ES-I3 (cell line): ENCODE results near the gene HINT3.
"Not testable (repeated sequence)": the region's sequence is repeated elsewhere in the genome, so short reads cannot be mapped to it uniquely, and the experiment has no call there.

Source experiments
- H3K36me3 ChIP-seq: 2 replicates; pipeline ENCODE4 v1.6.1; 2013; ENCODE audit warnings: mild to moderate bottlenecking, low read length, control low read depth, moderate library complexity; ENCODE audit not compliant: insufficient read depth
- H3K4me1 ChIP-seq: 2 replicates; pipeline ENCODE4 v1.6.1; 2013; ENCODE audit warnings: mild to moderate bottlenecking, control low read depth, low read length; ENCODE audit not compliant: insufficient read depth
- H3K9ac ChIP-seq: 2 replicates; pipeline ENCODE4 v1.6.1; 2013; ENCODE audit warnings: low read depth, mild to moderate bottlenecking, low read length, moderate library complexity
- H3K9me3 ChIP-seq: 2 replicates; pipeline ENCODE4 v1.6.1; 2013; ENCODE audit warnings: mild to moderate bottlenecking, low read length, moderate library complexity; ENCODE audit not compliant: control insufficient read depth, insufficient read depth

Gene HINT3

GRCh38 chr6:125926711-125927110, 29.9 kb upstream of the HINT3 start:
- Histone ChIP-seq H3K36me3 (peaks cover 2% of the 10 kb centered on the region; the same call in 1 of the 2 replicates), H3K4me1 (no peaks in the 10 kb centered on the region), H3K9ac (no peak overlapping the region), H3K9me3 (no peaks in the 10 kb centered on the region)

- H3K9me3 ChIP-seq: no peaks in the 10 kb centered on the region
- no peak overlapping the region for H3K9ac ChIP-seq
- no peaks in the 10 kb centered on the region for H3K4me1 ChIP-seq
- peaks cover 2% of the 10 kb centered on the region; the same call in 1 of the 2 replicates for H3K36me3 ChIP-seq
Observed at GRCh38 chr6:125927761-125928160, 28.8 kb upstream of the HINT3 start.

DNA sequence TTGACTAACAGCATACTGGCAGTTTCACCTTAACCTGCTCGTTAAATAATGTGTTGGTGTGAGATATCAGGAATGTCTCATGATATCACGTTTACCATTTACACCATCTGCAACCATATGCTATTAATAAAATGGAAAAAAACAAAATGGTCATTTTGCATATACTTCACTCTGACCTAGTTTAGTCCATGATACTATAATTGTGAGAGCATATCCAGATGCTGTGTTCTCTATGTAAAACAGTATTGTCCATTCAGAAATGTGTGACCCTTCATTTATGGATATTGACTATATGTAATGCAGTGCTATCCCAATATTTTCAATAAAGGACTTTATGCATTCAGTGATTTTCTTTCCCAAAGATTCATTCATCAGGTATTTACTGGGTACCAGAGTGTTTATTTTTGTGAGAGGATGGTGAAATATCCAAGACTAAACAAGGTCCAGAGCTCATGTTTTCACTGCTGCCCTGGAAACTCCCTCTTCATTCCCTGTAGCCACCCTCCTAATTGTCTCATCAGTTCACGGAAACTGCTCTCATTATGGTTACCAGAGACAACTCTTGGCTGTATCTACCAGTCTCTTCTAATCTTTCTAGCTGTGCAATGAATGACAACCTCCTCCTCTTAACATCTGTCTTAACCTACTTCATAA, 25.7 kb upstream of the HINT3 start:
- H3K4me1 ChIP-seq: no peaks in the 10 kb centered on the region
- no peak overlapping the region for H3K9ac ChIP-seq
- no peaks in the 10 kb centered on the region for H3K9me3 ChIP-seq
- no peaks in the 10 kb centered on the region for H3K36me3 ChIP-seq

- Histone ChIP-seq H3K9ac (no peak overlapping the region), H3K9me3 (no peaks in the 10 kb centered on the region), H3K4me1 (no peaks in the 10 kb centered on the region), H3K36me3 (no peaks in the 10 kb centered on the region)
Observed at GRCh38 chr6:125931733-125932450, 24.7 kb upstream of the HINT3 start.

DNA sequence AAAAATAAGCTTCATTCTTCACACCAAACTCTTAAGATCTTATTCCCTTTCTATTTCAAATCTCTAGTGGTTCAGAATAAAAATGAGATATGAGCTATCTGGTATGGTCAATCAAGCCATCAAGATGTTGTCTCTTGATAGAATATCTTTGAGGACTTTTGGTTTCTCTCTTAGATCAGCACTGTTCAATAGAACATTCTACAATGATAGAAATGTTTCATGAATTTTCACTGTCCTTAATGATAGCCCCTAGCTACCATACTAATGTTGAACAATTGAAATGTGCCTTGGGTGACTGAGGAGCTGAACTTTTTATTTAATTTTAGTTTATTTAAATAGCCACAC, 24.1 kb upstream of the HINT3 start:
- Histone ChIP-seq H3K4me1 (no peaks in the 10 kb centered on the region), H3K9ac (no peak overlapping the region), H3K36me3 (no peaks in the 10 kb centered on the region), H3K9me3 (no peaks in the 10 kb centered on the region)

DNA sequence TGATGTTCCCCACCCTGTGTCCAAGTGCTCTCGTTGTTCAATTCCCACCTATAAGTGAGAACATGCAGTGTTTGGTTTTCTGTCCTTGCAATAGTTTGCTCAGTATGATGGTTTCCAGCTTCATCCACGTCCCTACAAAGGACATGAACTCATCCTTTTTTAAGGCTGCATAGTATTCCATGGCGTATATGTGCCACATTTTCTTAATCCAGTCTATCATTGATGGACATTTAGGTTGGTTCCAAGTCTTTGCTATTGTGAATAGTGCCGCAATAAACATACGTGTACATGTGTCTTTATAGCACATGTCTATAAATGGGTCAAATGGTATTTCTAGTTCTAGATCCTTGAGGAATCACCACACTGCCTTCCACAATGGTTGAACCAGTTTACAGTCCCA, 21.1 kb upstream of the HINT3 start:
- not testable (repeated sequence) for H3K9me3 ChIP-seq, H3K9ac ChIP-seq, H3K36me3 ChIP-seq, H3K4me1 ChIP-seq

GRCh38 chr6:125939026-125939425, 17.5 kb upstream of the HINT3 start:
- Histone ChIP-seq H3K9me3 (no peaks in the 10 kb centered on the region), H3K9ac (no peak overlapping the region), H3K4me1 (no peaks in the 10 kb centered on the region), H3K36me3 (no peaks in the 10 kb centered on the region)

DNA sequence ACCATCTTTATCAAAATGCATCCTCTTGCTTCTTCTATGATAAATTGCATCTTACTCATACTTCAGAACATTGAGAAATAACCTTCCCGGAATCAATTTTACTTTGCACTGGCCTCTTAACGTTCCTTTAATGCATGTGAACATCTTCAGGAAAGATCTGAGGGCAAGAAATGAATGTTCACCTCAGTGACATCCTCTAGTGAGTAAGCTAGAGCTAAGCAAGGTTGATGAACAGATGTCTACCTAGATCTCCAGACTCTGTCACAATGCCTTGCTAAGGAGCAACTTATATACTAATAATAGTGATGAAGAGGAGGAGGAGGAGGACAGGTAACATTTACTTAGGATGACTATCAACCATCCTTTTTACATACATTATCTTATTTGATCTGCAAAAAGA, 16.8 kb upstream of the HINT3 start:
- no peaks in the 10 kb centered on the region for H3K4me1 ChIP-seq

GRCh38 chr6:125940247-125941041, 16.1 kb upstream of the HINT3 start:
- Histone ChIP-seq H3K36me3 (no peaks in the 10 kb centered on the region), H3K4me1 (no peaks in the 10 kb centered on the region), H3K9ac (no peak overlapping the region), H3K9me3 (no peaks in the 10 kb centered on the region)

More for the DNA sequence above, 16.8 kb upstream of the HINT3 start:
- Histone ChIP-seq H3K36me3 (no peaks in the 10 kb centered on the region), H3K9ac (no peak overlapping the region), H3K9me3 (no peaks in the 10 kb centered on the region)

DNA sequence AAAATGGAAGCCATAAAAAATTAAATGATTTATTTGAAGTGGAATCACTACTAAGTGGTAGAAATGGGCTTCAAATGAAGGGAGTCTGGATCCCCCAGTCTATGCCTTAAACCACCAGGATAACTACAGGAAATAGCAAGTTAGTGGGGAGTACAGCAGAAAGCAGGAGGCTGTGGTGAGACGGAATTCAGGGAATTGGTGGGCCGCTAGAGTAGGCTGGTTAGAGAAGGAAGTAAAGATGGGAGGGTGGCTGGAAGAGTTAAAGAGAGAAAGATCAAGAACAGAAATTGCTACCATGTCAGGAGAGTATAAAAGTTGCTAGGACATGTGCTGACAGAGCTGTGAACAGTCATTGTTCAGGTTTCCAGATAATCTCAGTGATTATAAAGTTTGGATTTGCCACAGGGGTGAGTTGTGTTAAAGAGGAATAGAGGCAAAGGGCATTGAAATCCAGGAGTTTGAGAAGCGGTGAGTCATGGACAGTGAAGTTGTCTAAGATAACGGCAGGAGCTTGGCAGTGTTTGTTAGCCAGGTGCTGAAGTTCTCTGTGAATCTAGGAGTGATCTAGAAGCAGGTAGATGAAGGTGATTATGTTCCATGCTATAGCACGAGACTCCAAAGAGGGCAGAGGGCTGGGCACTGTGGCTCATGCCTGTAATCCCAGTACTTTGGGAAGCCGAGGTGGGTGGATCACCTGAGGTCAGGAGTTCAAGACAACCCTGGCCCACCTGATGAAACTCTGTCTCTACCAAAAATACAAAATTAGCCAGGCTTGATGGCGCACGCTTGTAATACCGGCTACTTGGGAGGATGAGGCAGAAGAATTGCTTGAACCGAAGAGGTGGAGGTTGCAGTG, 13.7 kb upstream of the HINT3 start:
- Histone ChIP-seq H3K4me1 (no peaks in the 10 kb centered on the region), H3K9ac (no peak overlapping the region), H3K9me3 (no peaks in the 10 kb centered on the region), H3K36me3 (no peaks in the 10 kb centered on the region)

- Histone ChIP-seq H3K9me3 (no peaks in the 10 kb centered on the region), H3K4me1 (no peaks in the 10 kb centered on the region), H3K36me3 (no peaks in the 10 kb centered on the region), H3K9ac (no peak overlapping the region)
Observed at GRCh38 chr6:125943528-125944433, 12.8 kb upstream of the HINT3 start.

GRCh38 chr6:125944434-125944816, 12.1 kb upstream of the HINT3 start:
- H3K36me3 ChIP-seq: no peaks in the 10 kb centered on the region
- H3K9ac ChIP-seq: no peak overlapping the region
- no peaks in the 10 kb centered on the region for H3K4me1 ChIP-seq
- H3K9me3 ChIP-seq: no peaks in the 10 kb centered on the region

- H3K4me1 ChIP-seq: 0 out of 2 replicates have a peak, but pooled peaks cover 4% of the 10 kb centered on the region
Observed at GRCh38 chr6:125944896-125945295, 11.7 kb upstream of the HINT3 start.

More at GRCh38 chr6:125944896-125945295, 11.7 kb upstream of the HINT3 start:
- Histone ChIP-seq H3K9me3 (no peaks in the 10 kb centered on the region), H3K9ac (no peak overlapping the region), H3K36me3 (no peaks in the 10 kb centered on the region)
